MM.1S (cell line): ENCODE data around the gene BBX.

Experiments
- CTCF ChIP-seq: fragments of 300-600 bp; sonication (generic); IDR thresholded peaks from 2 replicates; pipeline ENCODE4 v1.5.1; 2016; ENCODE audit warnings: antibody characterized with exemption, low read length, mixed read lengths
- EZH2 ChIP-seq: fragments of 300-600 bp; sonication (generic); optimal IDR thresholded peaks from 2 replicates; pipeline ENCODE3; 2017; ENCODE audit warnings: low read depth, mild to moderate bottlenecking, antibody characterized with exemption, low read length, mixed read lengths

- TF ChIP-seq EZH2: no peak
- TF ChIP-seq CTCF: no peak
Measured at GRCh38 chr3:107813026-107813425, 290.3 kb downstream of the BBX start.
